Lower lobe of right lung (tissue), 2 donors: ENCODE measurements around the gene ZNF536. TPM values are rescaled to one million over a fixed set of nuclear protein-coding genes. Genes with fewer than 3 reads are reported as not detected.

Experiments
- ATAC-seq, 2 donors: fragments of 200-7000 bp; cut with Tn5 transposase; one replicate each; pipeline ENCODE4 v1.9.1; 2020 to 2022; ENCODE audit warnings: mild to moderate bottlenecking in 2 of 2, moderate library complexity in 2 of 2
- DNase-seq: peaks from one replicate; pipeline ENCODE4 v3.0.0-alpha.2; 2020
- H3K27ac ChIP-seq: fragments of 200-600 bp; one replicate; pipeline ENCODE4 v1.8.0; 2022
- H3K27me3 ChIP-seq: fragments of 200-600 bp; one replicate; pipeline ENCODE4 v1.8.0; 2022; ENCODE audit warnings: low read depth
- H3K36me3 ChIP-seq: fragments of 200-600 bp; one replicate; pipeline ENCODE4 v1.8.0; 2022; ENCODE audit warnings: mild to moderate bottlenecking
- H3K4me1 ChIP-seq: fragments of 200-600 bp; one replicate; pipeline ENCODE4 v1.8.0; 2022
- H3K4me3 ChIP-seq: fragments of 200-600 bp; one replicate; pipeline ENCODE4 v1.8.0; 2022; ENCODE audit warnings: mild to moderate bottlenecking
- H3K9me3 ChIP-seq: fragments of 200-600 bp; one replicate; pipeline ENCODE4 v1.8.0; 2022
- intact Hi-C: fragments of 100-400 bp; cut with DNase I; formaldehyde crosslinking; loops from one replicate; pipeline ENCODE4 v1.11.0; 2022
- total RNA-seq: library from RNA; stranded (reverse); fragmentation: NEBNext Ultra II Directional; extraction: Animal tissue kit (Norgen Biotek cat#: 25700); gene quantifications from one replicate; pipeline ENCODE4 v1.2.1, GENCODE V29; 2021
- TF ChIP-seq, protein P1 (sequence below): fragments of 200-600 bp; IDR thresholded peaks from one replicate; pipeline ENCODE4 v1.8.0; 2022; ENCODE audit warnings: antibody characterized with exemption, mild to moderate bottlenecking
- donor health status: DM: no; HTN: yes; CAD: no; lungs with severe emphysema.

Gene ZNF536
- total RNA-seq, 1 donor from 2014 or later, result 0.12 TPM

DNA sequence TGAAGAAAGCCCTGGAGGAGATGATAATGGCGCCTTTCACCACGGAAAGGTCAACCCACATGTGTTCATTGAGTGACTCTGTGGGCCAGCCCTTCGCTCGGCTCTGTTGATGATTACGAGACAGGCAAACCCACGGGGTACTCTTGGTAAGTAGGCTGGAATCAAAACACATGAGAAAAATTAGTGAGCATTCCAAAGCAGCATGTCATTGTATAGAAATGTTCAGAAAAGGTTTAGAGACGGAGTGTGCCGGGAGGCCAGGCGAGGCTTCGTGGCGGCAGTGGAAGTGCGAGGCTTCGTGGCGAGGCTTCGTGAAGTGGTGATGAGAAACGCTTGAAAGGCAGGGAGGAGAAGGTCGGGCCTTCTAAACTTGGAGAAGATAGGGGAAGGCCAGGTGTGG is 144.3 kb downstream of the ZNF536 start:
- Histone ChIP-seq H3K36me3 (no peaks in the 10 kb centered on the region), H3K9me3 (no peaks in the 10 kb centered on the region), H3K27me3 (no peaks in the 10 kb centered on the region), H3K27ac (no peak overlapping the region), H3K4me1 (no peaks in the 10 kb centered on the region), H3K4me3 (no peak overlapping the region)
- intact Hi-C loops, result no loop called here
- DNase-seq (no peak), ATAC-seq (no peak)
- TF ChIP-seq, protein P1, sequence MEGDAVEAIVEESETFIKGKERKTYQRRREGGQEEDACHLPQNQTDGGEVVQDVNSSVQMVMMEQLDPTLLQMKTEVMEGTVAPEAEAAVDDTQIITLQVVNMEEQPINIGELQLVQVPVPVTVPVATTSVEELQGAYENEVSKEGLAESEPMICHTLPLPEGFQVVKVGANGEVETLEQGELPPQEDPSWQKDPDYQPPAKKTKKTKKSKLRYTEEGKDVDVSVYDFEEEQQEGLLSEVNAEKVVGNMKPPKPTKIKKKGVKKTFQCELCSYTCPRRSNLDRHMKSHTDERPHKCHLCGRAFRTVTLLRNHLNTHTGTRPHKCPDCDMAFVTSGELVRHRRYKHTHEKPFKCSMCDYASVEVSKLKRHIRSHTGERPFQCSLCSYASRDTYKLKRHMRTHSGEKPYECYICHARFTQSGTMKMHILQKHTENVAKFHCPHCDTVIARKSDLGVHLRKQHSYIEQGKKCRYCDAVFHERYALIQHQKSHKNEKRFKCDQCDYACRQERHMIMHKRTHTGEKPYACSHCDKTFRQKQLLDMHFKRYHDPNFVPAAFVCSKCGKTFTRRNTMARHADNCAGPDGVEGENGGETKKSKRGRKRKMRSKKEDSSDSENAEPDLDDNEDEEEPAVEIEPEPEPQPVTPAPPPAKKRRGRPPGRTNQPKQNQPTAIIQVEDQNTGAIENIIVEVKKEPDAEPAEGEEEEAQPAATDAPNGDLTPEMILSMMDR, result no peak

DNA sequence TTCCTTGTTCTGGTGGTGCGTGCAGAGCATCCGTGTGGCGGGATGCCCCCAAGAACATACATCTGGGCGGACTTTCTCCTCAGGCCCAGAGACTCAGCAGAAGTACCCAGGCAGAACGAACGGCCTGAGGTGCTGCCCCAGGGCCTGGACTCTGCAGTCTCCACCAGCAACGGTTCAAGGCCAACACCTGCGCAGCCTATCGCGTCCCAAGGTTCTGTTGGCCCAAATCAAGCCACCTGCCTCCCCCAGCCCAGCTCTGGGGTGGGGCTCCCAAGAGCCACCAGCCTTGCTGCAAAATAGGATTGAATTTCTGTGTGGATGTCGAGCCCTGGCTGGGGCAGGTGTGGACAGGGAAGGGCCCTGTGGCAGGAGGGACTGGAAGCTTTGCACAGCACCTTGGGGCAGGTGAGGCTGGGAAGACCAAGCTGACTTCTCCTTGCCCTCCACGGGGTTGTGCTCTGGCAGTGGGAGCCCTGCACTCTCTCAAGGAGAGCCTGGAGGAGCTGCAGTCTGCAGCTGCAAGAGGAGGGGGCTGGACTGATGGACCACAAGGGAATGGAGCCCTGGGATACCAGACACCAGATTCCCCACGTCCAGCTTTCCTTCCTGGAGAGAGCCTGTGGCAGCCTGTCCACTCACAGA is 146.9 kb downstream of the ZNF536 start:
- TF ChIP-seq, protein P1, result no peak
- H3K9me3 ChIP-seq, result no peaks in the 10 kb centered on the region
- DNase-seq, result no peak

DNA sequence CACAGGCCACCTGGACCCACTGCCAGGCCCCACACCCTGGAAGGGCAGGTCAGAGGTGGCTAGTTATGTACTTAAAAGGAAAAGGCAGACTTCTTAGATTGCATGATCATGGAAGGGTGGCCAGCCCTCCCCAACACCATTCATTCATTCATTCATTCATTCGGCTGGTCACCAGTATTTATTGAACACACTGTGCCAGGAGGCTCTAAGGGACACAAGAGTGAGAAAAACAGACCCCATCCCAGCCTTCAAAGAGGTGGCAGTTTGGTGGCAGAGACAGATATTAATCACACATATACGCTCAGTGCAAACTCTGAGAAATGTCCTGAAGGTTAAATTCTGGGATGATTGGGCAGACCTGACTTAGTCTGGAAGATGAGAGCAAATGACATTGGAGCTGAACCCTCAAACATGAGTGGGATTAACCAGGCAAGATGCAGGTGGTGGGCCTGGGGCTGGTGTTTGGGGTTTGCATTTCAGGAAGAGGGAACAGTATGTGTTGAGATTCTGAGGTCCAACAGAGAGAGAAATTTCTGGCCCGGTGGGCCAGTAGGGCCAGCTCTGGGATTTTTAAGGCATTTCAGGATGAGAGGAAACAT is 147.5 kb downstream of the ZNF536 start:
- DNase-seq, result no peak
- no peak for ATAC-seq
- TF ChIP-seq, protein P1, result no peak

More for the DNA sequence above, 146.9 kb downstream of the ZNF536 start:
- Histone ChIP-seq H3K4me3 (no peak overlapping the region), H3K4me1 (no peaks in the 10 kb centered on the region), H3K27me3 (no peaks in the 10 kb centered on the region), H3K27ac (no peak overlapping the region), H3K36me3 (no peaks in the 10 kb centered on the region)
- intact Hi-C loops, result no loop called here
- ATAC-seq, result no peak

DNA sequence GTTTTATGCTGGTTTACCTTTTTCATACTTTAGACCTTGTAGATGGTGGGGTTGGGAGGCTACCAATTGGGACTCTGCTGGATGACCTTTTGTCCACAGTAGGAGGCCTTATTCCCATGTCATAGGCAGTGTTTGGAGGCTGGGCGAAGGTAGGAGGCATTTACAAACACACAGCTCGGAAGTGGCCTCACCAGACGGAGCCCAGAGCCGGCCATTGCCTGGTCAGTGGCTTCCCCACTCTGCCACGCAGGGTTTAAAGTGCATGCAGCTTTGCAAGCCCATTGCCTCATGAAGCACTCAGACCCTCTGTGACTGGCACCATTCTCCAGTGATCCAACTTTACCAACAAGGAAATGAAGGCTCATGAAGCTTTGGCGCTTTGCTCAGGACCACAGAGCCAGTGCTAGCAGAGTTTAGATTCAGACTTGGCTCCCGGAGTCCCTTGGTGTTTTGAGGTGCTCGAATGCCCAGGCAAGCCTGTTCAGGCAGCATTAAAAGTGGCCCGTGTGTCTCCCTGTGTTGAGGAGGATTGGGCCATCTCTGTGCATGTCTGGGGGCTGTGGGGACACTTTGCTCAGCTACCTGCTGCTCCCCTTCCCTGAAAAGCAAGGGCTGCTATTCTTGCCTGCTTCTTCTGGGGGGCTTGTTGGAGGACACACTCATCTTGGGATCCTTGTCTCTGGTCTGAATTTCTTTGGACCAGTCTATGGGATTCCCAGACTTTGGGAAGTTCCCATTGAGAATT is 148.7 kb downstream of the ZNF536 start:
- ATAC-seq, result no peak
- Histone ChIP-seq H3K9me3 (no peaks in the 10 kb centered on the region), H3K4me1 (no peaks in the 10 kb centered on the region), H3K36me3 (no peaks in the 10 kb centered on the region), H3K27ac (no peak overlapping the region), H3K4me3 (no peak overlapping the region), H3K27me3 (peaks cover 4% of the 10 kb centered on the region)
- TF ChIP-seq, protein P1, result no peak
- DNase-seq, result no peak
- intact Hi-C loops, result no loop called here

More for the DNA sequence above, 147.5 kb downstream of the ZNF536 start:
- no peaks in the 10 kb centered on the region for H3K9me3 ChIP-seq
- intact Hi-C loops, result no loop called here
- H3K27me3 ChIP-seq, result no peaks in the 10 kb centered on the region
- no peak overlapping the region for H3K4me3 ChIP-seq
- H3K27ac ChIP-seq, result no peak overlapping the region
- no peaks in the 10 kb centered on the region for H3K4me1 ChIP-seq
- no peaks in the 10 kb centered on the region for H3K36me3 ChIP-seq

DNA sequence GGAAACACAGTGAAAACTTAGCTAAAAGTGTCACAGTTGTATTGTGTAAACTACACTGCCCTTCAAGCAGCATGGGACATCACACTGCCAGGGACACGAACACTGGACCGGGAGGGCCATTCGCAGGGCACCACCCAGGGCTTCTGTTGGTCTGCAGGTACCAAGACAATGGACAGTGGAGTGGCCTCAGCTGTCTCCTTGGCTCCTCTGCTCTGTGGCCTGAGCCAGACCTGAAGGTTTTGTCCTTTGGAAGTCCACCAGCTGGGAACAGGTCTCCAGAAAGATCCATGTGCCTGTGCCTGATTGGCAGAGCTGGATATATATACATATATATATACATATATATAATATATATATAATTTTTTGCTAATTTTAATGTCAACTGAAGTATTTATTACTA is 149.8 kb downstream of the ZNF536 start:
- Histone ChIP-seq H3K9me3 (no peaks in the 10 kb centered on the region), H3K27ac (no peak overlapping the region), H3K27me3 (peaks cover 4% of the 10 kb centered on the region), H3K36me3 (no peaks in the 10 kb centered on the region), H3K4me1 (no peaks in the 10 kb centered on the region), H3K4me3 (no peak overlapping the region)
- TF ChIP-seq, protein P1, result no peak
- no peak for ATAC-seq
- DNase-seq, result no peak
- intact Hi-C loops, result no loop called here
